HTR-8/SVneo (cell line): Measurements from ENCODE around the gene CYB5R4.
A peak's percentile ranks its signal among the peaks of the same experiment; 100 is the strongest.
"Not testable (repeated sequence)": the region's sequence is repeated elsewhere in the genome, so short reads cannot be mapped to it uniquely, and the experiment has no call there.

Experiments used
- DNase-seq: peaks from one replicate; pipeline ENCODE4 v3.0.0; 2011; ENCODE audit warnings: low spot score, mixed read lengths; ENCODE audit not compliant: insufficient read length
- FAIRE-seq: peaks from 2 replicates; lab custom pipeline; 2011; peaks lifted over from hg19 to GRCh38; lab: Jason Lieb, UNC

CYB5R4 gene

GRCh38 chr6:83904395-83904794 lies 44.9 kb downstream of the CYB5R4 start:
- FAIRE-seq: no peak
- no peak for DNase-seq

DNA sequence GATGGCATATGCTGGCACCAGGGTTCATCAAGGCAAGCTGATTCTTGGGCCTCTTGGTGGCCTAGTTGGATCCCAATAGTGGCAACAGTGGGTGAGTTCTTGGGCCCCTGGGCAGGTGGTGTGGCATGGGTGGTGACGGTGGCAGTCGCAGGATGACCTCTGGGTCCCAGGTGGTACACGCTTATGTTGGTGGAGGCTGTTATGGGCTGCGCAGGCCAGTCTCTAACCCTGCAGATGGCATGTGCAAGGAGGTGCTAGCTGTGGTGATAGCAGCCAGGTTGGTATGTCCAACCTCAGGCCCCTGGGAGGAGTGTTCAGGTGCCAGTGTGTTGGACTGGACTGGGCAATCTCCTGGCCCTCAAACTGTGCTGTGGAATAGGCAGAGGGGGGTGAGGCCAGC lies 46.2 kb downstream of the CYB5R4 start:
- no peak for FAIRE-seq
- no peak for DNase-seq

DNA sequence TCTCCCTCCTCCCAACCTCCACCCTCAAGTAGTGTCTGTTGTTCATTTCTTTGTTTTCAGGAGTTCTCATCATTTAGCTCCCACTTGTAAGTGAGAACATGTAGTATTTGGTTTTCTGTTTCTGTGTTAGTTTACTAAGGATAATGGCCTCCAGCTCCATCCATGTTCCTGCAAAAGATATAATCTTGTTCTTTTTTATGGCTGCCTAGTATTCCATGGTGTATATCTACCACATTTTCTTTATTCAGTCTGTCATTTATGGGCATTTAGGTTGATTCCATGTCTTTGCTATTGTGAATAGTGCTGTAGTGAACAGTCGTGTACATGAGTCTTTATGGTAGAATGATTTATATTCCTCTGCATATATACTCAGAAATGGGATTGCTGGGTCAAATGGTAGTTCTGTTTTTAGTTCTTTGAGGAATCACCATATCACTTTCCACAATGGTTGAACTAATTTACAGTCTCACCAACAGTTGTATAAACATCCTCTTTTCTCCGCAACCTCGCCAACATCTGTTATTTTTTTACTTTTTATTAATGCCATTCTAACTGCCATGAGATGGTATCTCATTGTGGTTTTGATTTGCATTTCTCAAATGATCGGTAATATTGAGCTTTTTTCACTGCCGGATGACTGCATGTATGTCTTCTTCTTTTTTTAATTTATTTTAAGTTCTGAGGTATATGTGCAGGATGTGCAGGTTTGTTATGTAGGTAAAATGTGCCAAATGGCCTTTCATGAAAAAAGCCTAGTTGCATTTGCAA lies 48.3 kb downstream of the CYB5R4 start:
- FAIRE-seq, DNase-seq: not testable (repeated sequence)

GRCh38 chr6:83908813-83909212 lies 49.3 kb downstream of the CYB5R4 start:
- no peak for DNase-seq
- FAIRE-seq: no peak

DNA sequence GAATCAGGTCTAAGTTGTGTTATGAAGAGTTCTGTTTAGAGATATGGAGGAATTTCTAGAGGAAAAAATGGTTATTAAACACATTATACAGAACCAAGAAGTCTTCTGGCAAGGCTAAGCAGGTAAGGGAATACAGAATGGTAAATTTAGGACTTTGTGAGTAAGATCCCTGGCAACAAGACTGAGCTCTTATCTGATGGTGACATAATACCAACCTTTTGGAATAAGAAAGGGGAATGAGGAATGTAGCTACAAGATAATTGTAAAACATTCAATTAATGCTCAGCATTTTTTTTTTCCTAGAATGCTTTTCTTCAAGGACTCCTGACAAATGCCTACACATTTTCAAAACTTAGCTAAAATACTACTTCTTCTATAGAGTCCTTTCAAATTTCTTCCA lies 51.8 kb downstream of the CYB5R4 start:
- no peak for FAIRE-seq
- no peak for DNase-seq

GRCh38 chr6:83914953-83915352 lies 55.5 kb downstream of the CYB5R4 start:
- FAIRE-seq: no peak
- no peak for DNase-seq

DNA sequence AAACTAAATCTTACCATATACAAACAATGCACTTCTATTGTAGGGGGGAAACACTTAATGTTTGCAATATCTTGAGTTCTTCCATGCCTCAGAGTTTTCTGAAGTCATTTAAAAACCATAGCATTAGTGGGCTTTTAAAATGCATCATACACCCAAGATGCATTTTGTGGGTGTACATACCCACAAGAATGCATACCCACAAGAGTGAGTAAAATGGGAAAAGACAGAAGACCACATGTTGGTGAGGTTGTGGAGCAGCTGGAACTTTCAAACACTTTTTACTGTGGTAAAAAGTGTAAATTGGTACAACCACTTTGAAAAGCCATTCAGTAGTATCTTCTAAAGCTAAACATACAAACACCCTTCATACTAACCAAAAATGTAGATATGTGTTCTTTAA lies 57.5 kb downstream of the CYB5R4 start:
- FAIRE-seq (no peak), DNase-seq (no peak)

- DNase-seq (no peak), FAIRE-seq (no peak)
These were observed 60.5 kb downstream of the CYB5R4 start for GRCh38 chr6:83920017-83920416.

- no peak for DNase-seq
- no peak for FAIRE-seq
These were observed 61.8 kb downstream of the CYB5R4 start for GRCh38 chr6:83921315-83921714.

DNA sequence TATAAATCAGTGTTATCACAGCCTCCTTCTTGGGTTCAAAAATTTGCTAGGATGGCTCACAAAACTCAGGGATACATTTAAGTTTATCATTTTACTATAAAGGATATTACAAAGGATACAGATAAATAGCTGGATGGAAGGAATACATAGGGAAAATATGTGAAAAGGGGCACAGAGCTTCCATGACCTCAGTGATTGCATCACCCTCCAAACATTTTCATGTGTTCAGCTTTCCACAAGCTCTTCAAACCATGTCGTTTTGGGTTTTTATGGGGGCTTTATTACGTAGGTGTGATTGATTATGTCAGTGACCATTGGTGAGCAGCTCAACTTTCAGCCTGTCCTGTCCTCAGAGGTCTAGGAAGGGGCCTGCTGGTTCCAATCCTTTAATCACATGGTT lies 68.0 kb downstream of the CYB5R4 start:
- FAIRE-seq: no peak
- no peak for DNase-seq

GRCh38 chr6:83928286-83928685 lies 68.8 kb downstream of the CYB5R4 start:
- DNase-seq: no peak
- FAIRE-seq: no peak

DNA sequence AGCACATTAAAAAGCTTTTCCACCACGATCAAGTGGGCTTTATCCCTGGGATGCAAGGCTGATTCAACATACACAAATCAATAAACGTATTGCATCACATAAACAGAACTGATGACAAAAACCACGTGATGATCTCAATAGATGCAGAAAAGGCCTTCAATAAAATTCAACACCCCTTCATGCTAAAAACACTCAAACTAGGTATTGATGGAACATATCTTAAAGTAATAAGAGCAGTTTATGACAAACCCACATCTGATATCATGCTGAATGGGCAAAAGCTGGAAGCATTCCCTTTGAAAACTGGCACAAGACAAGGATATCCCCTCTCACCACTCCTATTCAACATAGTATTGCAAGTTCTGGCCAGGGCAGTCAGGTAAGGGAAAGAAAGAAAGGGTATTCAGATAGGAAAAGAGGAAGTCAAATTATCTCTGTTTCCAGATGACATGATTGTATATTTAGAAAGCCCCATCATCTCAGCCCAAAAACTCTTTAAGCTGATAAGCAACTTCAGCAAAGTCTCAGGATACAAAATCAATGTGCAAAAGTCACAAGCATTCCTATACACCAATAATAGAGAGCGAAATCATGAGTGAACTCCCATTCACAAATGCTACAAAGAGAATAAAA lies 86.8 kb downstream of the CYB5R4 start:
- FAIRE-seq, DNase-seq: not testable (repeated sequence)

DNA sequence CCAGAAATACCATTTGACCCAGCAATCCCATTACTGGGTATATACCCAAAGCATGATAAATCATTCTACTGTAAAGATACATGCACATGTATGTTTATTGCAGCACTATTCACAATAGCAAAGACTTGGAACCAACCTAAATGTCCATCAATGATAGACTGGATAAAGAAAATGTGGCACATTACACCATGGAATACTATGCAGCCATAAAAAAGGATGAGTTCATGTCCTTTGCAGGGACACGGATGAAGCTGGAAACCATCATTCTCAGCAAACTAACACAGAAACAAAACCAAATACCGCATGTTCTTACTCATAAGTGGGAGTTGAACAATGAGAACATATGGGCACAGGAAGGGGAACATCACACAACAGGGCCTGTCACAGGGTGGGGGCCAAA lies 88.5 kb downstream of the CYB5R4 start:
- not testable (repeated sequence) for DNase-seq, FAIRE-seq

DNA sequence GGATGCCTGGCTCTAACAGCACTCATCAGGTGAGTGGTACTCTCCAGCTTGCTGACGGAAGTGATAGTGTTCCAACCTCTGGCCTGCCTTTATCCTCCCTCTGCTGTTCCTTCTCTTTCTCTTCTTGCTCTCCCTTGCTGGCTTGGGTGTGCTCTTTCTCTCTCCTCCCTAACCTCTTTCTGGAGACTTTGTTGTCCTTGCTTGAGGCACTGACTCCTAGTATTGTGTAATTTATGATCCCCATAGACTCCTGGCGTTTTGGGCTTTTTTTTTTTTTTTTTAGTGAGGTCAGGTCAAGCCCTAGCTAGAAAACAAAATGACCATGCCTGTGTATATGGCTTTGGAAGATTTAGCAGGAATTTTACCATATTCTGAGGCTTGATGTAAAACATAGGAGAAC lies 89.4 kb downstream of the CYB5R4 start:
- FAIRE-seq: no peak
- DNase-seq: no peak

GRCh38 chr6:83951423-83951822 lies 91.9 kb downstream of the CYB5R4 start:
- not testable (repeated sequence) for DNase-seq, FAIRE-seq

DNA sequence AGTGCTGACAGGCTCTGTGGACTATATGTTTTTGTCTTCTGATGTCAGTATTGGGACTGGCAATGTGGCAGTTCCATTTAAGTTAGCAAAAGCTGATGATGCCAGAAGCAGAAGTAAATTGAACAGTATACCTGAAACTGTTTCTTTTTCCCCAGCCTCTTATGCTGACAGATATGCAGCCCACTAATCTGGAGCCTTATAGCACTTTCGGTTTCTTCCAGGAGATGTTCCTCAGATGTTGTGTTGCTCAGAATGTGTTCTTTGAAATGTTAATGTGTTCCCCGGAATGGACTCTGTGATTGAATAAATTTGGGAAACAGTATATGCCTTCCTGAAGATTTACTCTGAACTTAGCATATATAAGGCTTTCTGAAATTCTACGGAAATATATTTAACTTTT lies 93.3 kb downstream of the CYB5R4 start:
- FAIRE-seq (no peak), DNase-seq (no peak)

- DNase-seq: no peak
- FAIRE-seq: no peak
These were observed 94.9 kb downstream of the CYB5R4 start for GRCh38 chr6:83954371-83954770.

GRCh38 chr6:83958241-83958685 lies 98.8 kb downstream of the CYB5R4 start:
- DNase-seq: peak; percentile 1
- FAIRE-seq: no peak

GRCh38 chr6:83960664-83961063 lies 101.2 kb downstream of the CYB5R4 start:
- FAIRE-seq: no peak
- DNase-seq: no peak

DNA sequence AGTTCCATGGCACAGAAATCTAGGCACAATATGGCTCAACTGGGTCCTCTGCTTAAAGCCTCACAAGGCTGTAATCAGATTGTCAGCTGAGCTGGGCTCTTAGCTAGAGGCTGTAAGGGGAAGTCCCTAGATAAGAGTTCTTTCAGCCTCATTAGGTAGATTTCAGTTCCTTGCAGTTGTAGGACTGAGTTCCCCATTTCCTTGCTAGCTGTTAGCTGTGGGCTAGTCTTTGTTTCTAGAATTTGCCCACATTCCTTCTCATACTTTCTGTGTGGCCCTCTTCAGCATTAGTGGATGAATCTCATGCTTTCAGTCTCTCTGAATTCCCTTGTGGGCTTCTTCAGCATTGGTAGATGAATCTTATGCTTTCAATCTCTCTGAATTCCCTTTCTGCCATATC lies 103.1 kb downstream of the CYB5R4 start:
- no peak for DNase-seq
- no peak for FAIRE-seq

- FAIRE-seq: no peak
These were observed 107.0 kb downstream of the CYB5R4 start for GRCh38 chr6:83966539-83966938.

GRCh38 chr6:83970582-83970981 lies 111.1 kb downstream of the CYB5R4 start:
- no peak for FAIRE-seq

More at GRCh38 chr6:83966539-83966938, 107.0 kb downstream of the CYB5R4 start:
- no peak for DNase-seq

More at GRCh38 chr6:83970582-83970981, 111.1 kb downstream of the CYB5R4 start:
- no peak for DNase-seq
